Activated T-helper 1 cell treated with anti-CD3 and anti-CD28 coated beads, Interleukin-12 subunit alpha, Interleukin-12 subunit beta, Interleukin-2, Interleukin-4 antibody, amounts not matched to agents 30 ng/mL and 10 ng/mL and 1 ng/mL, durations not matched to agents 14 hours and 24 hours and 36 hours (primary cell): ENCODE results near the gene APOE. TPM values are rescaled to one million over a fixed set of nuclear protein-coding genes. Genes with fewer than 3 reads are reported as not detected.
A peak's percentile ranks its signal among the peaks of the same experiment; 100 is the strongest.

ENCODE experiments used
- DNase-seq: peaks from one replicate; pipeline ENCODE4 v3.0.0; 2021; ENCODE audit warnings: low spot score
- H3K27ac Mint-ChIP-seq: one replicate; pipeline ENCODE4 v1.8.0; 2021; ENCODE audit warnings: mild to moderate bottlenecking, mixed read lengths
- H3K27me3 Mint-ChIP-seq: one replicate; pipeline ENCODE4 v1.8.0; 2022; ENCODE audit warnings: mild to moderate bottlenecking, moderate library complexity, mixed read lengths; ENCODE audit not compliant: insufficient read depth
- H3K36me3 Mint-ChIP-seq: one replicate; pipeline ENCODE4 v1.8.0; 2021; ENCODE audit warnings: low read depth, mixed read lengths
- H3K4me1 Mint-ChIP-seq: one replicate; pipeline ENCODE4 v1.8.0; 2021; ENCODE audit warnings: low read depth, mixed read lengths
- H3K4me3 Mint-ChIP-seq: one replicate; pipeline ENCODE4 v1.8.0; 2021; ENCODE audit warnings: mild to moderate bottlenecking, moderate library complexity, mixed read lengths
- H3K9me3 Mint-ChIP-seq: one replicate; pipeline ENCODE4 v1.8.0; 2021; ENCODE audit warnings: mixed read lengths
- intact Hi-C: fragments of 100-400 bp; cut with micrococcal nuclease; formaldehyde crosslinking; loops from one replicate; pipeline ENCODE4 v1.15.1; 2024
- total RNA-seq: library from RNA; stranded (reverse); gene quantifications from 2 replicates; pipeline ENCODE4 v1.2.3, GENCODE V29; 2022

The APOE gene
- total RNA-seq, 1 donor from 2014 or later = 0.41 TPM

DNA sequence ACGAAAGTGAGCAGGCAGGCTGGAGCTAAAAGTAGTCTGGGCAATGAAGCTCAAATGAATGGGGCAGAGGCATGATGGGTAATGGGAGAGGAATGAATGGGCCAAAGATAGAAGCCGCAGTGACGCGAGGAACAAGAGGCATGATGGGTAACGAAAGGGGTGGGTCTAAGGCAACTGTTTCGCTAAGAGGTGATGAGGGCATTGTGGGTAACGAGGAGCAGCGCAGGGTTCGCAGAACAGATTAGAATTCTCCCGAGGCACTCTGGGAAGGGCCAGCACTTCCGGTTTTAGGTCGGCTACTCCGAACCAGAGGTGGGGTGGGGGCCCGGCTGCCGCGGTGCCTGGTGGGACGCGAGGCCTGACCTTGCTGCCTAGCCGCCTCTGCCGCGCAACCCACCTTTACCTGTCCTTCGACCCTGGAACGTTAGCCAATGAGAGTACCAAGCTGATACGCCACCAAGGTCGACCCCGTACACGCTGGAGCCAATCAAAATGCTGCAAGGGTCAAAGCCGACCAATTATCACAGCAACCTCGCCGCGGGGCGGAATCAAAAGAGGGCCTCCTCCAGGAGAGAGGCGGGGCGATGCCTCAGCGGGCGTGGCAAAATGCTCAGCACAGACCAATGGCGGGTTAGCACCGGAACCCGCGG lies 15.1 kb upstream of the APOE start:
- Mint-ChIP-seq H3K27me3 (no peaks in the 10 kb centered on the region), H3K9me3 (no peaks in the 10 kb centered on the region), H3K27ac (peak overlapping the region; percentile 96), H3K4me1 (peaks cover 30% of the 10 kb centered on the region), H3K36me3 (peaks cover 26% of the 10 kb centered on the region), H3K4me3 (peak overlapping the region; percentile 86)
- intact Hi-C loops = loop anchor here (1.0 to 2.0 kb wide), 14 partner anchors 13 to 1222 kb away; partner anchors contain the start of genes BLOC1S3, CLPTM1, OPA3 and PPP1R37
- DNase-seq = peak; percentile 100

DNA sequence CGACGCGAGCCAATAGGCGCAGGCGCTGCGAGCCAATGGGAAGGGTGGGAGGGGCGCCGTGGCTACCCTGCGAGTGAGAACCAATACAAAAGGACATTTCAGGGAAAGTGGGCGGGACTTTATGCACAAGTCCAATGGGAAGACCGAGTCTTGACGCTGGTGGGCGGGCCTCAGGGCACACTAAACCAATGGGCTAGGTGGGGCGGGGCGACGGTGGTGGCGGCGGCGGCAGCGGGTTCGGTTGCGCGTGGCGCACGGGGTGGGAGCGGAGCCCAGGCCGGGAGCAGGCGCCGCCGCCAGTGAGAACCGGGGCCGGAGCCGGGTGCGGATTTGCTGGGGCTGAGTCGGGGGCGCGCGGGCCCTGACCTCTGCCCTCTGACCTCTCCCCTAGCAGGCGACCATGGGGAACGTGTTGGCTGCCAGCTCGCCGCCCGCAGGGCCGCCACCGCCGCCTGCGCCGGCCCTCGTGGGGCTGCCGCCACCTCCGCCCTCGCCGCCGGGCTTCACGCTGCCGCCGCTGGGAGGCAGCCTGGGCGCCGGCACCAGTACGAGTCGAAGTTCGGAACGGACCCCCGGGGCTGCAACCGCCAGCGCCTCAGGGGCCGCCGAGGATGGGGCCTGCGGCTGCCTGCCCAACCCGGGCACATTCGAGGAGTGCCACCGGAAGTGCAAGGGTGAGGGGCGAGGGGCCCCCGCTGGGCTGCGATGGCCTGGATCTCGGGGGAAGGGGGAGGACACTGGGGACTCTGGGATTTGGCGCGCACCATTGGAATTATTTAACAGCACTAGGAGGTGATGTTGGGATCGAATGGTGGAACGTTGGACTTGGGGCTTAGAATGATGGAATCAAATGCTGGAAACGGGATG lies 14.3 kb upstream of the APOE start, which contains the start of gene TOMM40:
Gene TOMM40 (plus strand): TSS at position 239 of the 867 bp plus-strand sequence. CDS start 162 bp downstream, at position 401.
- Mint-ChIP-seq H3K36me3 (peaks cover 32% of the 10 kb centered on the region), H3K27ac (peak within 1 kb of the TSS; percentile 96), H3K27me3 (no peaks in the 10 kb centered on the region), H3K4me1 (peaks cover 30% of the 10 kb centered on the region), H3K9me3 (no peaks in the 10 kb centered on the region), H3K4me3 (peak within 1 kb of the TSS; percentile 93)
- DNase-seq = no peak
- intact Hi-C loops = loop anchor here (1.0 to 2.0 kb wide), 3 partner anchors 12 to 1222 kb away; partner anchors contain the start of gene PPP1R37

GRCh38 chr19:44892932-44893331 lies 12.7 kb upstream of the APOE start:
- H3K27ac Mint-ChIP-seq = peak overlapping the region; percentile 64

DNA sequence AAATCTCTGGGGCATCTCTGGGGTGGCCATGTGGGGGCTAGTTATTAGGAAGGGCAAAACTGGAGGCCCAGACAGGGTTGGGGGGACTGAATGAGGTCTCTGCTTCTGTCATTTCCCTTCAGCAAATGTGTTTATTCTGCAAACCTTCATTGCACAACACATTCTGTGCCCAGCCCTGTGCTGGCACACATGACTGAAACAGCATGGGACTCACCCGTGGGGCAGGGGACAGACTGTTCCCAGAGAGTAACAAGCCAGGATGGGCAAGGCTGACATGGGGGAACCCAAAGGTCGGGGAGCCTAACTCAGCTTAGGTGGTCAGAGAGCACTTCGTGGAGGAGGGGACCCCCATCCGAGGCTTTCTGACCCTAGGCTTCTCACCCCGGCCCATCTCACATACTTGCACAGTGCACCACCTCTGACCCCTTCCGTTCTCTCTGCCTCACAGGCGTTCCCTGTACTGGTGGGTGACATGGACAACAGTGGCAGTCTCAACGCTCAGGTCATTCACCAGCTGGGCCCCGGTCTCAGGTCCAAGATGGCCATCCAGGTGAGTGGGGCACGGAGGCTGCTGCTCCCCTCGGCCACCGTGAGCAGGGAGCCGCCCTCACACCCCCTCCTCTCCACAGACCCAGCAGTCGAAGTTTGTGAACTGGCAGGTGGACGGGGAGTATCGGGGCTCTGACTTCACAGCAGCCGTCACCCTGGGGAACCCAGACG lies 12.1 kb upstream of the APOE start:
- no peaks in the 10 kb centered on the region for H3K27me3 Mint-ChIP-seq
- peak overlapping the region; percentile 93 for H3K4me3 Mint-ChIP-seq
- no peak for DNase-seq
- intact Hi-C loops = no loop called here
- H3K4me1 Mint-ChIP-seq = peaks cover 30% of the 10 kb centered on the region
- H3K36me3 Mint-ChIP-seq = peaks cover 40% of the 10 kb centered on the region
- H3K9me3 Mint-ChIP-seq = no peaks in the 10 kb centered on the region
- no peak overlapping the region for H3K27ac Mint-ChIP-seq

More at GRCh38 chr19:44892932-44893331, 12.7 kb upstream of the APOE start:
- intact Hi-C loops = no loop called here
- Mint-ChIP-seq H3K4me3 (peak overlapping the region; percentile 93), H3K36me3 (peaks cover 40% of the 10 kb centered on the region), H3K9me3 (no peaks in the 10 kb centered on the region), H3K27me3 (no peaks in the 10 kb centered on the region), H3K4me1 (peaks cover 30% of the 10 kb centered on the region)
- no peak for DNase-seq

DNA sequence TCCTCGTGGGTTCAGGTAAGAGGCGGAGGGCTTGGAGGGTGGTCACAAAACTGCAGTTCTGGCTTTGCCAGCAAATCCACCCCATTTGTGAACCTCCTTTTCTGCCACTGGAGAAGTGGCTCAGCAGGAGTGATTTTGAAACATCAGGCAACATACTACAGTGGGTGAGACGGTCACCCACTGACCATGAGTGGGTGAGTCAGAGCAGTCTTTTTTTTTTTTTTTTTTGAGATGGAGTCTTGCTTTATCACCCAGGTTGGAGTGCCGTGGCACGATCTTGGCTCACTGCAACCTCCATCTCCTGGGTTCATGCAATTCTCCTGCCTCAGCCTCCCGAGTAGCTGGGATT lies 11.6 kb upstream of the APOE start:
- H3K27me3 Mint-ChIP-seq = no peaks in the 10 kb centered on the region
- DNase-seq = no peak
- H3K4me1 Mint-ChIP-seq = peaks cover 28% of the 10 kb centered on the region
- peaks cover 39% of the 10 kb centered on the region for H3K36me3 Mint-ChIP-seq
- H3K9me3 Mint-ChIP-seq = no peaks in the 10 kb centered on the region
- H3K4me3 Mint-ChIP-seq = no peak overlapping the region
- intact Hi-C loops = no loop called here
- H3K27ac Mint-ChIP-seq = no peak overlapping the region

DNA sequence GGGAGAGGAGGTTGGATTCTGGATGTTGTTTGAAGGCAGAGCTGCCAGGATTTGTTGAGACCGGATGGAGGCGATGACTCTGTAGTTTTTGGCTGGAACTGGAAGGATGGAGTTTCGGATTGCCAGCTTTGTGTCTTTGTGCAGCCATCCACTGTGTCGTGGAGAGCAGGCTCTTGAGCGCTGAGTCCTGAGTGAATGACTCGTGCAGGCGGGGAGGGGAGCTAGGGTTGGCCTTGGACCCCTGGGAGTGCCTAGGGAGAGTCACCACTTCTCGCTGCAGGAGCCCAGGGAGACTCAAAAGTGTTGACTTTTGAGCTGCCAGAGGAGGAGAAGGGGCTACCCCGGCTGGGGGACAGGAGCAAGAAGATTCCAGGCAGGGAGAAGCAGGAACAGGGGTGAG lies 10.7 kb upstream of the APOE start:
- intact Hi-C loops = no loop called here
- Mint-ChIP-seq H3K9me3 (no peaks in the 10 kb centered on the region), H3K36me3 (peaks cover 43% of the 10 kb centered on the region), H3K4me1 (peaks cover 25% of the 10 kb centered on the region), H3K27ac (no peak overlapping the region), H3K4me3 (no peak overlapping the region), H3K27me3 (no peaks in the 10 kb centered on the region)
- no peak for DNase-seq

- Mint-ChIP-seq H3K27ac (no peak overlapping the region), H3K27me3 (no peaks in the 10 kb centered on the region), H3K36me3 (peaks cover 44% of the 10 kb centered on the region), H3K9me3 (no peaks in the 10 kb centered on the region), H3K4me3 (no peak overlapping the region), H3K4me1 (peaks cover 8% of the 10 kb centered on the region)
- intact Hi-C loops = no loop called here
- DNase-seq = no peak
Observed at GRCh38 chr19:44897835-44898234, 7.8 kb upstream of the APOE start.

GRCh38 chr19:44900328-44901244 lies 5.0 kb upstream of the APOE start:
- H3K4me1 Mint-ChIP-seq = no peaks in the 10 kb centered on the region
- H3K9me3 Mint-ChIP-seq = no peaks in the 10 kb centered on the region
- no peak overlapping the region for H3K4me3 Mint-ChIP-seq
- no peak overlapping the region for H3K27ac Mint-ChIP-seq
- no peak for DNase-seq
- intact Hi-C loops = loop anchor here (5.0 kb wide), 1 partner anchor 157 kb away; no protein-coding TSS in a partner anchor
- H3K36me3 Mint-ChIP-seq = peaks cover 37% of the 10 kb centered on the region
- peaks cover 2% of the 10 kb centered on the region for H3K27me3 Mint-ChIP-seq

DNA sequence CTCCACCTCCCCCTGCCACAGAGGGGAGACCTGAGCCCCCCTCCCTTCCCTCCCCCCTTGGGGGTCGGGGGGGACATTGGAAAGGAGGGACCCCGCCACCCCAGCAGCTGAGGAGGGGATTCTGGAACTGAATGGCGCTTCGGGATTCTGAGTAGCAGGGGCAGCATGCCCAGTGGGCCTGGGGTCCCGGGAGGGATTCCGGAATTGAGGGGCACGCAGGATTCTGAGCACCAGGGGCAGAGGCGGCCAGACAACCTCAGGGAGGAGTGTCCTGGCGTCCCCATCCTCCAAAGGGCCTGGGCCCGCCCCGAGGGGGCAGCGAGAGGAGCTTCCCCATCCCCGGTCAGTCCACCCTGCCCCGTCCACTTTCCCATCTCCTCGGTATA lies 2.4 kb upstream of the APOE start:
- H3K9me3 Mint-ChIP-seq = no peaks in the 10 kb centered on the region

GRCh38 chr19:44903602-44904425 lies 1.8 kb upstream of the APOE start:
- Mint-ChIP-seq H3K27me3 (peaks cover 16% of the 10 kb centered on the region), H3K4me1 (peaks cover 8% of the 10 kb centered on the region), H3K27ac (no peak overlapping the region), H3K9me3 (no peaks in the 10 kb centered on the region), H3K4me3 (no peak overlapping the region), H3K36me3 (peaks cover 23% of the 10 kb centered on the region)
- intact Hi-C loops = loop anchor here (1.0 to 5.0 kb wide), 3 partner anchors 13 to 153 kb away; partner anchors contain the start of gene TOMM40
- DNase-seq = peak; percentile 54

More for the DNA sequence above, 2.4 kb upstream of the APOE start:
- H3K27me3 Mint-ChIP-seq = peaks cover 16% of the 10 kb centered on the region
- DNase-seq = no peak
- H3K27ac Mint-ChIP-seq = no peak overlapping the region
- H3K4me3 Mint-ChIP-seq = no peak overlapping the region
- H3K4me1 Mint-ChIP-seq = peaks cover 8% of the 10 kb centered on the region
- intact Hi-C loops = loop anchor here (1.0 to 5.0 kb wide), 3 partner anchors 12 to 154 kb away; partner anchors contain the start of gene TOMM40
- H3K36me3 Mint-ChIP-seq = peaks cover 23% of the 10 kb centered on the region

DNA sequence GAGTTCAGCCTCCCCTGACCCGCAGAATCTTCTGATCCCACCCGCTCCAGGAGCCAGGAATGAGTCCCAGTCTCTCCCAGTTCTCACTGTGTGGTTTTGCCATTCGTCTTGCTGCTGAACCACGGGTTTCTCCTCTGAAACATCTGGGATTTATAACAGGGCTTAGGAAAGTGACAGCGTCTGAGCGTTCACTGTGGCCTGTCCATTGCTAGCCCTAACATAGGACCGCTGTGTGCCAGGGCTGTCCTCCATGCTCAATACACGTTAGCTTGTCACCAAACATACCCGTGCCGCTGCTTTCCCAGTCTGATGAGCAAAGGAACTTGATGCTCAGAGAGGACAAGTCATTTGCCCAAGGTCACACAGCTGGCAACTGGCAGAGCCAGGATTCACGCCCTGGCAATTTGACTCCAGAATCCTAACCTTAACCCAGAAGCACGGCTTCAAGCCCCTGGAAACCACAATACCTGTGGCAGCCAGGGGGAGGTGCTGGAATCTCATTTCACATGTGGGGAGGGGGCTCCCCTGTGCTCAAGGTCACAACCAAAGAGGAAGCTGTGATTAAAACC lies 1.1 kb upstream of the APOE start:
- Mint-ChIP-seq H3K4me3 (no peak overlapping the region), H3K27me3 (peaks cover 16% of the 10 kb centered on the region), H3K27ac (no peak overlapping the region), H3K9me3 (no peaks in the 10 kb centered on the region), H3K36me3 (peaks cover 20% of the 10 kb centered on the region), H3K4me1 (peaks cover 8% of the 10 kb centered on the region)
- DNase-seq = no peak
- intact Hi-C loops = loop anchor here (5.0 kb wide), 1 partner anchor 153 kb away; no protein-coding TSS in a partner anchor
